NT2/D1 (cell line): Measurements from ENCODE around the gene AGPS.

Experiments
- SUZ12 ChIP-seq: IDR thresholded peaks from 2 replicates; pipeline ENCODE4 v1.6.1; 2011; ENCODE audit not compliant: insufficient read length, insufficient read depth; ENCODE audit errors: extremely low read depth
- YY1 ChIP-seq: IDR thresholded peaks from 2 replicates; pipeline ENCODE4 v1.6.1; 2011; ENCODE audit not compliant: insufficient read length, insufficient read depth
- ZNF274 ChIP-seq: IDR thresholded peaks from 2 replicates; pipeline ENCODE4 v1.6.1; 2011; ENCODE audit warnings: mild to moderate bottlenecking, low read depth, low read length

DNA sequence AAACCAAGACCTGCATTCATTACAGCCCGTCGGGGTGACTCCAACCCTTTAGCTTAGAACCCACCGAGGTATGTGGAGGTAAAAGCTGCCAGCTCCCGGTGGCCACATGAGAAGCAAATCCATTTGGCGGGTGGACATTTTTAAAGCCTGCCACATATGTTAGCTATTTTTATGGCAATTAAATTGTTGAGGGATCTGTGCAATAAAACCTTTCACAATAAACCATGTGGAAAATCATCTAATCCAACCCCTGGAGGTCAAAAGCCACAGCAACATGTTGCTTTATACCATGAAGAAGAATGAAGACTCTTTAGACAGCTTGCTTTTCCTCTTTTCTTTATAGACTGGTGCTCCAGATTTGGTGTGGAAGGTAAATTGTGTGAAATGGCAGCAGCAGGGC is 176.3 kb downstream of the AGPS start:
- TF ChIP-seq ZNF274 (no peak), SUZ12 (no peak), YY1 (no peak)
